Kidney epithelial cell (primary cell): ENCODE measurements around the gene SLC17A2. TPM values are rescaled to one million over a fixed set of nuclear protein-coding genes. Genes with fewer than 3 reads are reported as not detected.

Experiments
- DNase-seq: peaks from one replicate; pipeline ENCODE4 v3.0.0-alpha.2; 2010; ENCODE audit warnings: low read depth
- H3K27me3 ChIP-seq: 2 replicates; pipeline ENCODE4 v1.6.0; 2011; ENCODE audit warnings: low read length; ENCODE audit not compliant: control insufficient read depth, insufficient read depth
- H3K36me3 ChIP-seq: 2 replicates; pipeline ENCODE4 v1.5.1; 2011; ENCODE audit warnings: low read length; ENCODE audit not compliant: control insufficient read depth, insufficient read depth
- H3K4me3 ChIP-seq: 2 replicates; pipeline ENCODE4 v1.5.1; 2011; ENCODE audit warnings: low read depth, mild to moderate bottlenecking, control low read depth, low read length
- total RNA-seq: library from RNA; depleted of rRNA; stranded (reverse); fragments of >200 nt; gene quantifications from 2 replicates; pipeline ENCODE4 v1.2.3, GENCODE V29; 2015
- TF ChIP-seq, protein P1 (sequence below): IDR thresholded peaks from 2 replicates; pipeline ENCODE4 v1.5.1; 2011; ENCODE audit warnings: mild to moderate bottlenecking, moderate library complexity, low read length, control low read depth, inconsistent platforms; ENCODE audit not compliant: insufficient read depth, poor library complexity, severe bottlenecking

SLC17A2 gene
- total RNA-seq, 1 donor from 2014 or later = not detected

GRCh38 chr6:25899580-25900408, 30.7 kb downstream of the SLC17A2 start:
- Histone ChIP-seq H3K36me3 (no peaks in the 10 kb centered on the region), H3K27me3 (no peaks in the 10 kb centered on the region), H3K4me3 (no peak overlapping the region)
- TF ChIP-seq, protein P1, sequence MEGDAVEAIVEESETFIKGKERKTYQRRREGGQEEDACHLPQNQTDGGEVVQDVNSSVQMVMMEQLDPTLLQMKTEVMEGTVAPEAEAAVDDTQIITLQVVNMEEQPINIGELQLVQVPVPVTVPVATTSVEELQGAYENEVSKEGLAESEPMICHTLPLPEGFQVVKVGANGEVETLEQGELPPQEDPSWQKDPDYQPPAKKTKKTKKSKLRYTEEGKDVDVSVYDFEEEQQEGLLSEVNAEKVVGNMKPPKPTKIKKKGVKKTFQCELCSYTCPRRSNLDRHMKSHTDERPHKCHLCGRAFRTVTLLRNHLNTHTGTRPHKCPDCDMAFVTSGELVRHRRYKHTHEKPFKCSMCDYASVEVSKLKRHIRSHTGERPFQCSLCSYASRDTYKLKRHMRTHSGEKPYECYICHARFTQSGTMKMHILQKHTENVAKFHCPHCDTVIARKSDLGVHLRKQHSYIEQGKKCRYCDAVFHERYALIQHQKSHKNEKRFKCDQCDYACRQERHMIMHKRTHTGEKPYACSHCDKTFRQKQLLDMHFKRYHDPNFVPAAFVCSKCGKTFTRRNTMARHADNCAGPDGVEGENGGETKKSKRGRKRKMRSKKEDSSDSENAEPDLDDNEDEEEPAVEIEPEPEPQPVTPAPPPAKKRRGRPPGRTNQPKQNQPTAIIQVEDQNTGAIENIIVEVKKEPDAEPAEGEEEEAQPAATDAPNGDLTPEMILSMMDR = no peak
- DNase-seq = peak; percentile 75

- Histone ChIP-seq H3K27me3 (no peaks in the 10 kb centered on the region), H3K36me3 (no peaks in the 10 kb centered on the region), H3K4me3 (no peak overlapping the region)
- peak; percentile 90 for DNase-seq
- TF ChIP-seq, protein P1 = no peak
These were observed 31.4 kb downstream of the SLC17A2 start for GRCh38 chr6:25899123-25899522.

DNA sequence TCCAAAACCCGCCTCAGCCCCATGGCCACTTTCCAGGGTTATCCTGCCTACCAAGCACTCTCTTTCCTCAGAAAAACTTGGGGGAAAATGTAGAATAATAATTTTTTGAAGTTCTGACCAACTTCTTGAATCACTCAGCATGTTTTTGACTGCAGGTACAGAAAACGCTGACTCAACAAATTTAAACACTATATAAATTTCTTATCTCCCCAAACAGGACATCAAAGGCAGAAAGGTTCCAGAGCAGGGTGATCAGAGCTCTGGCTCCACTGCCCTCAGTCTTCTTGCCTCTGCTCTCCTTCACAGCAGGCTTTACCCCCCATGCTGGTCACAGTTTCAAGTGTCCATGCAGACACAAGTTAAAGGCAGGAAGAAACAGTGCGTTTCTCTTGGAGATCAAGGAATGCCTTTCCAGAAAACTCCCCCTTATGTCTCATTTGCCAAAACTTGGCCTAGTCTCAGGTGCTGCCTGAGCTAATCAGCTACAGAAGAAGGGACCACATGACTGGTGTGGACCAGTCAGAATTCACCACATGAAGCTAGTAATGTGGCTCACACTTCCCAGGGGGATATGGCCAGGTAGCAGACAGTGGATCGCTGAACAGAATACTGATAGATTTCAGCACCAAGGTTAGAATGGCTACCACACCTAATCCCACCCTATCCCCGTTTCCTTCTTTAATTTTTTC, 32.1 kb downstream of the SLC17A2 start:
- no peak for DNase-seq
- Histone ChIP-seq H3K27me3 (no peaks in the 10 kb centered on the region), H3K4me3 (no peak overlapping the region), H3K36me3 (no peaks in the 10 kb centered on the region)
- TF ChIP-seq, protein P1 = no peak

DNA sequence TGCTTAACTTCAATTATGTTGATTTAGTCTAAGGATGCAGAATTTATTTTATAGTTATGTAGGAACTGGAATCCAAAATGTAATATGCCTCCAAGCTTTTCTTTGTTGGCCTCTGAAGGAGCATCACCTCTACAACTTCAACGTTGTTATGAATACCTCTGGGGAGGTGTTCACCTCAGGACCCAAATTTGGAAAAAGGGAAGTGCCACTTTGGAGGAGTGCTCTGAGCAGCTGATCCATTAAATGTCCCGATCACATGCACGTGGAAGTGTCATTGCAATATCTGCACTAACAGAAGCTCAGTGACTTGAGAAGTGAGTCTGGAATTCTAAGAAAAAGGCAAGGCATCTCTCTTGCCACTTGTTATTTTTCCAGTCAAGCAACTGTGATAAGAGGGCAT, 34.2 kb downstream of the SLC17A2 start:
- Histone ChIP-seq H3K4me3 (no peak overlapping the region), H3K27me3 (no peaks in the 10 kb centered on the region), H3K36me3 (no peaks in the 10 kb centered on the region)
- no peak for DNase-seq
- TF ChIP-seq, protein P1 = no peak

DNA sequence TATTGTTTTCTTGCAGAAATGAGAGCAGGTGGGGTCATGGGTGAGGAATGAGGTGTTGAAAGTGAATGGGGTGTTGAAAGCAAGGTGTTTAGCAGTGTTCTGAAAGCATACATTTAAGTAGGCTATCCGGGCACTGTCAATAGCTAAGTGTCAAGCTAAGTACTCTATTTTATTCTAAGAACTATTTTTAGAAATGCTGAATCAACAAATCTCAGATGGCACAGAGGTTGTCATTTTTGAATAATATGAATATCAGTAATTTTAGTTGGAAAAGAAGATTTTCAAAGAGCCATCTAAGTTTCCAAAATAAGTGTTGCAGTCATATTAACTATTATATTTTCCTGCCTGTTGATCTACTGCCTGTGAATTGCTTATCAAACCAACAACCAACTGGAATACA, 34.7 kb downstream of the SLC17A2 start:
- H3K4me3 ChIP-seq = no peak overlapping the region
- no peak for DNase-seq
- TF ChIP-seq, protein P1 = no peak
- no peaks in the 10 kb centered on the region for H3K27me3 ChIP-seq
- H3K36me3 ChIP-seq = no peaks in the 10 kb centered on the region
